Osteocyte (in vitro differentiated cells): Measurements from ENCODE around the gene SMIM45.

Source experiments
- DNase-seq: peaks from one replicate; pipeline ENCODE4 v3.0.0; 2021; ENCODE audit warnings: mixed read lengths; ENCODE audit not compliant: unreplicated experiment; ENCODE audit errors: extremely low spot score
- H3K27ac Mint-ChIP-seq: one replicate; pipeline ENCODE4 v1.8.0; 2021; ENCODE audit warnings: mild to moderate bottlenecking, mixed read lengths; ENCODE audit not compliant: unreplicated experiment
- H3K27me3 Mint-ChIP-seq: one replicate; pipeline ENCODE4 v1.8.0; 2021; ENCODE audit warnings: mixed read lengths; ENCODE audit not compliant: unreplicated experiment
- H3K36me3 Mint-ChIP-seq: one replicate; pipeline ENCODE4 v1.8.0; 2021; ENCODE audit warnings: mixed read lengths; ENCODE audit not compliant: unreplicated experiment
- H3K4me1 Mint-ChIP-seq: one replicate; pipeline ENCODE4 v1.8.0; 2021; ENCODE audit warnings: mixed read lengths; ENCODE audit not compliant: unreplicated experiment
- H3K4me3 Mint-ChIP-seq: one replicate; pipeline ENCODE4 v1.8.0; 2021; ENCODE audit warnings: mild to moderate bottlenecking, moderate library complexity, mixed read lengths; ENCODE audit not compliant: unreplicated experiment
- H3K9me3 Mint-ChIP-seq: one replicate; pipeline ENCODE4 v1.8.0; 2021; ENCODE audit warnings: mixed read lengths; ENCODE audit not compliant: unreplicated experiment
- TF ChIP-seq, protein P1 (sequence below): fragments of 200-600 bp; sonication (generic); IDR thresholded peaks from 2 replicates; pipeline ENCODE4 v1.5.0; 2021; ENCODE audit warnings: antibody characterized with exemption, mild to moderate bottlenecking, moderate library complexity

The SMIM45 gene

DNA sequence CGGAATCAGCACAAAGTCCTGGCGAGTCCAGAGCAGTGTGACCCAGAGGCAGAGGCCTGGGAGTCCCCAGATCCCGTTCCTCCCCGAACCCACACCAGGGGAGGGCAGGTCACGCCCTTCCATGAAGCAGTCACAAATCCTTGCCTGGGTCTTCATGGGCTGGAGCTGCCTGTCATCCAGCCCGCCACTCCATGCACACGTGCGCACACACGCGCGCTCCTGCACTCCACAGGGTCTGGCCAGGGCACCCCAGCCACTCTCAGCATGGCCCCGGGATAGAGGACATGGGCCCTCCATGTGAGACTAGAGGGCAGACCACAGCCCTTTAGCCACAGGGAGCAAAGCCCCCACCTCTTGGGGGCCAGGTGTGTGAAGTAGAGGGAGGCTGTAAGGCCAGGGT lies 19.6 kb upstream of the SMIM45 start:
- TF ChIP-seq, protein P1, sequence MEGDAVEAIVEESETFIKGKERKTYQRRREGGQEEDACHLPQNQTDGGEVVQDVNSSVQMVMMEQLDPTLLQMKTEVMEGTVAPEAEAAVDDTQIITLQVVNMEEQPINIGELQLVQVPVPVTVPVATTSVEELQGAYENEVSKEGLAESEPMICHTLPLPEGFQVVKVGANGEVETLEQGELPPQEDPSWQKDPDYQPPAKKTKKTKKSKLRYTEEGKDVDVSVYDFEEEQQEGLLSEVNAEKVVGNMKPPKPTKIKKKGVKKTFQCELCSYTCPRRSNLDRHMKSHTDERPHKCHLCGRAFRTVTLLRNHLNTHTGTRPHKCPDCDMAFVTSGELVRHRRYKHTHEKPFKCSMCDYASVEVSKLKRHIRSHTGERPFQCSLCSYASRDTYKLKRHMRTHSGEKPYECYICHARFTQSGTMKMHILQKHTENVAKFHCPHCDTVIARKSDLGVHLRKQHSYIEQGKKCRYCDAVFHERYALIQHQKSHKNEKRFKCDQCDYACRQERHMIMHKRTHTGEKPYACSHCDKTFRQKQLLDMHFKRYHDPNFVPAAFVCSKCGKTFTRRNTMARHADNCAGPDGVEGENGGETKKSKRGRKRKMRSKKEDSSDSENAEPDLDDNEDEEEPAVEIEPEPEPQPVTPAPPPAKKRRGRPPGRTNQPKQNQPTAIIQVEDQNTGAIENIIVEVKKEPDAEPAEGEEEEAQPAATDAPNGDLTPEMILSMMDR = no peak
- Mint-ChIP-seq H3K9me3 (no peaks in the 10 kb centered on the region), H3K27ac (no peak overlapping the region), H3K36me3 (no peaks in the 10 kb centered on the region), H3K4me1 (peaks cover 2% of the 10 kb centered on the region), H3K4me3 (no peak overlapping the region), H3K27me3 (peaks cover 5% of the 10 kb centered on the region)
- no peak for DNase-seq

DNA sequence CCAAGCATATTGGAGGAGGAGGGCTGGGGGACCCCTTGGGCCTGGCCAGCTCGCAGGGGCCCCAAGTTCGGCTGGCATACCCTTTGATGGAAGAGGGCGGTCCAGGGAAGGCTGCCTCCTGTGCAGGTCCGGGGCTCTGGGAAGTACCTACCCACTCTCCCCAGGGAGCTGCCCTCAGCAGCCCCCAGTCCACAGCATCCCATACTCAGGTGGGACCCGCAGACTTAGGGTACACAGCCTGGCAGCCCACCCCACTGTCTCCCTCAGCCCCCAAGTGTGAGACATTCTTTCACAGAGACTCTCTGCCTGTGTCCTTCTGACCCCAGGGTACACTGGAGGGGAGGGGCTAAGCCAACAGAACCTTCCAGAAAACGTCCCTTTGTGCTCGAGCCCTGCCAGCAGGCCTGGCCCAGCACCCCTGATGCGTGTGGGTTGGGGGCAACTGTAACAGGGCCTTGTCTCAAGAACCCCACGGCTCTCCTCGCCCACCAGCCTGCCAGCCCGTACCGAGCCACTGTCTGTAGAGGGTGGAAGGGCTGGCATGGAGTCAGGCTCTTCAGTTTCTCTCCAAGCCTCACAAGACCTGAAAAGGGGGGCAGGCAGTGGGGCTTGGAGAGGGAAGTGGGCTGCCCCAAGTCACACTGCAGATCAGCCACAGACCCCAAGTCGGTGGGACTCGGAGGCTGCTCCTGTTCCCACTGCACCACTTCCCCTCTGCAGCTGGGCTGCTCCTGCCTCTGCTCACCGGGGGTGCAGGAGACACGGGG lies 18.4 kb upstream of the SMIM45 start:
- no peak for DNase-seq
- H3K4me1 Mint-ChIP-seq = no peaks in the 10 kb centered on the region
- no peaks in the 10 kb centered on the region for H3K9me3 Mint-ChIP-seq
- H3K27me3 Mint-ChIP-seq = no peaks in the 10 kb centered on the region
- TF ChIP-seq, protein P1 = no peak
- no peaks in the 10 kb centered on the region for H3K36me3 Mint-ChIP-seq
- no peak overlapping the region for H3K27ac Mint-ChIP-seq
- H3K4me3 Mint-ChIP-seq = no peak overlapping the region

DNA sequence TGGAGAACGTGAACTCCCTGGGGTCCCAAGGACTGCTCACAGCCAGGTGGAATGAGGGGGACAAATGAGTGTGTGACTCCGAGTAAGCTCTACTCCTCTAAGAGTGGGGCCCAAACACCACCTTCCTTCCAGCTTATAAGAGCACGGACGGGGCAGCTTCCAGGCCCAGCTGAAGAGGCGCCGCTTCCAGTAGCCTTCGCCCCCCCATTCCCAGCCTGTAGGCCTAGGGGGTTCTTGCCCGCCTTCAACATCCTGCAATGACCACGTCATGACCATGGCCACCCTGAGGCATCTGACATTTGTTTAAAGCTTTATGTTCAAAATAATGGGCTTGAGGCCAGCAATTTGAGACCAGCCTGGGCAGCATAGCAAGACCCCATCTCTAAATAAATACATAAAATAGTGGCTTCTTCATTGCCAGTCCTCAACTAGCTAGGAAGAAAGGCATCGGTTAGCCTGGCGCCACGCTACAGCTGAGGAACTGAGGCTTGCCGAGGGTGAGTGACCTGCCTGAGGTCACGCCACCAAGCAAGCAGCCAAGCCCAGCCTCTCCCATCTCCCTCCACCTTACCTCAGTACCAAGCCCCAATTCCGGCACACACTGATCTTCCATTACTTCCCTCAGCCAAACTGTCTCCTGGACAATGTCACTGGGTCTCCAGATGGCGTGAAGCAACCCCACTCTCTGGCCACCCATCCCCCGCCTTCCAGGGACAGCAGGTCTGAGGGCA lies 17.5 kb upstream of the SMIM45 start:
- H3K9me3 Mint-ChIP-seq = no peaks in the 10 kb centered on the region
- TF ChIP-seq, protein P1 = no peak
- H3K27me3 Mint-ChIP-seq = no peaks in the 10 kb centered on the region
- H3K4me1 Mint-ChIP-seq = peaks cover 3% of the 10 kb centered on the region
- H3K4me3 Mint-ChIP-seq = no peak overlapping the region
- H3K27ac Mint-ChIP-seq = no peak overlapping the region
- no peak for DNase-seq
- no peaks in the 10 kb centered on the region for H3K36me3 Mint-ChIP-seq

DNA sequence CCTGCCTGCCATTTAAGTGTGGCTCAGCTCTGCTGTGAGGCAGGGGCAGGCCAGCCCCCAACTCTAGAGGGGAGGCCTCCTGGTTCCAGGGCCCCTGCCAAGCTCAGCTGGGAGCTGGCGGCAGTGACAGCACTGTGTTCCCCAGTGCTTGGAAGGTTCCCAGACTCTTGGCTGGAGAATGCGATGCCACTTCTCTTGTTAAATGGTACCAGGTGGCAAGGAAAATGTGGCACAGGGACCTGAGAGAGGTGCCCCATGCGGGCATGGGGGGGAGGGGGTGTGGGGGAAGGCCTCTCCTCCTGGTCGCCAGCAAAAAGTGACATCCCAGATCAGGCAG lies 17.0 kb upstream of the SMIM45 start:
- Mint-ChIP-seq H3K27ac (no peak overlapping the region), H3K27me3 (no peaks in the 10 kb centered on the region), H3K4me3 (no peak overlapping the region), H3K9me3 (no peaks in the 10 kb centered on the region), H3K36me3 (no peaks in the 10 kb centered on the region), H3K4me1 (peaks cover 5% of the 10 kb centered on the region)
- TF ChIP-seq, protein P1 = no peak
- DNase-seq = no peak

DNA sequence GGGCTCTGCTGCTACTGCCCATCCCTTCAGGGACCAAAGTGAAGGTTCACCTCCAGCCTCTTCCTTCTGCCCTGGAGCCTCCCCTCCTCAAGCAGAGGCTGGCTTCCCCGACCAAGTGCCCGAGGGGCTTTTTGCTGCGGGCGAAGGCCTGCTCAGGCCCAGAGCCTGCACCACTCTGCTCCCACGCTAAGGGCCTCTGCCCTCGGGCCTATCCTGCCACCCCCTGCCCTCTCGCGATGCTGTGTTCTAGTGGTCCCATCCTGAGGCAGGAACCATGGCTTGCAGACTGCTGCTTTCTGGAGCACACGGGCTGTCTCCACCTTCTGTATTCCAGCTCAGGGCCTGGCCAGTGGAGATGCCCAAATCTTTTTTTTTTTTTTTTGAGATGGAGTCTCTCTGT lies 16.4 kb upstream of the SMIM45 start:
- no peaks in the 10 kb centered on the region for H3K36me3 Mint-ChIP-seq
- H3K27ac Mint-ChIP-seq = no peak overlapping the region
- TF ChIP-seq, protein P1 = no peak
- peaks cover 5% of the 10 kb centered on the region for H3K4me1 Mint-ChIP-seq
- no peak overlapping the region for H3K4me3 Mint-ChIP-seq
- no peak for DNase-seq
- H3K9me3 Mint-ChIP-seq = no peaks in the 10 kb centered on the region
- H3K27me3 Mint-ChIP-seq = no peaks in the 10 kb centered on the region
